SK-N-DZ (cell line): ENCODE measurements around the gene KCNS1.

ENCODE experiments used
- DNase-seq: peaks from one replicate; pipeline ENCODE4 v3.0.0-alpha.2; 2015; ENCODE audit warnings: low spot score

The KCNS1 gene

GRCh38 chr20:45051204-45052060, 49.5 kb downstream of the KCNS1 start:
- no peak for DNase-seq

GRCh38 chr20:45049904-45050471, 50.9 kb downstream of the KCNS1 start:
- no peak for DNase-seq

- DNase-seq = no peak
These were observed 51.5 kb downstream of the KCNS1 start for GRCh38 chr20:45049438-45049837.

GRCh38 chr20:45047581-45048119, 53.3 kb downstream of the KCNS1 start:
- no peak for DNase-seq

GRCh38 chr20:45044601-45045000, 56.3 kb downstream of the KCNS1 start:
- no peak for DNase-seq

GRCh38 chr20:45044084-45044573, 56.8 kb downstream of the KCNS1 start:
- peak; percentile 67 for DNase-seq

- DNase-seq = no peak
These were observed 57.9 kb downstream of the KCNS1 start for GRCh38 chr20:45042978-45043377.
